Endothelial cell of umbilical vein (primary cell): ENCODE data around the gene HOXB4. TPM values are rescaled to one million over a fixed set of nuclear protein-coding genes. Genes with fewer than 3 reads are reported as not detected.
A peak's percentile ranks its signal among the peaks of the same experiment; 100 is the strongest.

ENCODE experiments used
- BruUV-seq: library from RNA; stranded (reverse); fragments of 400-500 nt; replicated peaks from 2 replicates; lab custom pipeline; 2021; lab: Mats Ljungman, UMichigan
- CTCF ChIA-PET: fragments of 300-600, 350-600 bp; sonication (Branson Sonifier 250); formaldehyde crosslinking; loops from one replicate; lab custom pipeline; 2021; ENCODE audit warnings: antibody characterized with exemption, inconsistent platforms; lab: Charles Lee
- POLR2A ChIA-PET: fragments of 300-600, 350-600 bp; sonication (Branson Sonifier 250); formaldehyde crosslinking; loops from one replicate; lab custom pipeline; 2021; ENCODE audit warnings: antibody characterized with exemption, inconsistent platforms; lab: Charles Lee
- DNase-seq: peaks from one replicate; pipeline ENCODE4 v3.0.0-alpha.2; 2011; ENCODE audit warnings: low read depth, low spot score
- FAIRE-seq: peaks from 2 replicates; lab custom pipeline; 2011; peaks lifted over from hg19 to GRCh38; lab: Jason Lieb, UNC
- H2AFZ ChIP-seq: 2 replicates; pipeline ENCODE4 v1.6.0; 2012; ENCODE audit warnings: low read depth, low read length, control low read depth, inconsistent platforms
- H3K27ac ChIP-seq: 2 replicates; pipeline ENCODE4 v1.5.1; 2011; ENCODE audit warnings: low read depth, mild to moderate bottlenecking, control low read depth, low read length, moderate library complexity; ENCODE audit not compliant: insufficient read depth
- H3K27me3 ChIP-seq, 2 experiments: 2 replicates each; pipeline versions ENCODE4 v1.6.0 to v1.6.1; 2011; ENCODE audit warnings: low read length in 2 of 2, mixed read lengths in 1 of 2; ENCODE audit not compliant: control insufficient read depth in 2 of 2, insufficient read depth in 2 of 2
- H3K36me3 ChIP-seq, 2 experiments: 2 replicates in 1 of 2; 3 replicates in 1 of 2; pipeline ENCODE4 v1.5.1; 2011; ENCODE audit warnings: low read length in 2 of 2, mild to moderate bottlenecking in 1 of 2, moderate library complexity in 1 of 2; ENCODE audit not compliant: control insufficient read depth in 2 of 2, insufficient read depth in 2 of 2; ENCODE audit errors: extremely low read depth in 1 of 2
- H3K4me1 ChIP-seq: 3 replicates; pipeline ENCODE4 v1.5.1; 2011; ENCODE audit warnings: mild to moderate bottlenecking, low read length; ENCODE audit not compliant: control insufficient read depth, insufficient read depth; ENCODE audit errors: extremely low read depth
- H3K4me2 ChIP-seq: 2 replicates; pipeline ENCODE4 v1.6.1; 2011; ENCODE audit warnings: low read length, control low read depth, mixed read lengths; ENCODE audit not compliant: insufficient read depth
- H3K4me3 ChIP-seq, 3 experiments: fragments of 200-600 bp in 1 of 3; sonication (generic), shearing (Covaris generic) in 1 of 3; replicated peaks in 1 of 3; 2 replicates each; pipeline ENCODE4 v1.5.1; 2011 to 2016; ENCODE audit warnings: control low read depth in 3 of 3, low read length in 3 of 3, mild to moderate bottlenecking in 2 of 3, inconsistent platforms in 1 of 3, low read depth in 1 of 3, moderate library complexity in 1 of 3; ENCODE audit not compliant: insufficient read depth in 1 of 3
- H3K79me2 ChIP-seq: 2 replicates; pipeline ENCODE4 v1.6.0; 2012; ENCODE audit warnings: low read length, inconsistent platforms; ENCODE audit not compliant: control insufficient read depth, insufficient read depth
- H3K9ac ChIP-seq: replicated peaks from 2 replicates; pipeline ENCODE3; 2011; ENCODE audit warnings: low read length, control low read depth; ENCODE audit not compliant: insufficient read depth; ENCODE audit errors: extremely low read depth
- H3K9me1 ChIP-seq: replicated peaks from 3 replicates; pipeline ENCODE4 v1.6.0; 2011; ENCODE audit warnings: mild to moderate bottlenecking, low read length; ENCODE audit not compliant: control insufficient read depth, insufficient read depth; ENCODE audit errors: extremely low read depth
- H3K9me3 ChIP-seq: replicated peaks from 2 replicates; pipeline ENCODE4 v1.5.1; 2012; ENCODE audit warnings: low read length, inconsistent platforms; ENCODE audit not compliant: control insufficient read depth, insufficient read depth
- H4K20me1 ChIP-seq: replicated peaks from 2 replicates; pipeline ENCODE3; 2011; ENCODE audit warnings: mild to moderate bottlenecking, low read length; ENCODE audit not compliant: control insufficient read depth, insufficient read depth; ENCODE audit errors: extremely low read depth
- CTCF ChIP-seq, 2 donors: IDR thresholded peaks; 1 replicate in 1 of 2; 2 replicates in 1 of 2; pipeline ENCODE4 v1.5.1; 2011; ENCODE audit warnings: low read length in 2 of 2, mild to moderate bottlenecking in 2 of 2, moderate library complexity in 2 of 2, control low read depth in 1 of 2, inconsistent platforms in 1 of 2, low read depth in 1 of 2; ENCODE audit not compliant: insufficient read depth in 1 of 2; ENCODE audit errors: extremely low read depth in 1 of 2
- EZH2 ChIP-seq: IDR thresholded peaks from 2 replicates; pipeline ENCODE4 v1.6.1; 2012; ENCODE audit warnings: borderline replicate concordance, low read depth, mild to moderate bottlenecking, moderate library complexity, low read length, inconsistent platforms; ENCODE audit not compliant: severe bottlenecking
- FOS ChIP-seq: IDR thresholded peaks from 2 replicates; pipeline ENCODE4 v1.6.1; 2011; ENCODE audit warnings: mild to moderate bottlenecking, low read length, moderate library complexity, borderline replicate concordance; ENCODE audit not compliant: insufficient read depth
- GATA2 ChIP-seq: IDR thresholded peaks from 2 replicates; pipeline ENCODE4 v1.7.0; 2011; ENCODE audit warnings: low read depth, mild to moderate bottlenecking, moderate library complexity, mixed read lengths, low read length; ENCODE audit not compliant: insufficient read length, insufficient read depth
- JUN ChIP-seq: IDR thresholded peaks from 2 replicates; pipeline ENCODE4 v1.6.1; 2011; ENCODE audit warnings: borderline replicate concordance, low read depth; ENCODE audit not compliant: insufficient read length, insufficient read depth
- MYC ChIP-seq: IDR thresholded peaks from one replicate; pipeline ENCODE4 v1.6.1; 2011; ENCODE audit warnings: mild to moderate bottlenecking, low read depth, low read length
- POLR2A ChIP-seq: IDR thresholded peaks from 2 replicates; pipeline ENCODE4 v1.6.1; 2012; ENCODE audit warnings: low read depth, mild to moderate bottlenecking, control low read depth, low read length
- POLR2AphosphoS5 ChIP-seq: IDR thresholded peaks from 2 replicates; pipeline ENCODE4 v1.6.1; 2012; ENCODE audit warnings: low read depth, mild to moderate bottlenecking, control low read depth, low read length, moderate library complexity; ENCODE audit not compliant: insufficient read depth
- dilution Hi-C: fragments of 300-500 bp; cut with MboI; formaldehyde crosslinking; loops from one replicate; pipeline ENCODE4 v1.15.0; 2019; ENCODE audit warnings: low sequenced_read_pairs; ENCODE audit not compliant: extremely low pct_ligation_motif_present
- intact Hi-C: fragments of 100-400 bp; cut with micrococcal nuclease; formaldehyde crosslinking; loops from one replicate; pipeline ENCODE4 v1.10.0; 2022
- polyA plus RNA-seq, 4 experiments: library from polyadenylated mRNA; depleted of rRNA in 3 of 4; stranded (reverse) in 3 of 4; unstranded in 1 of 4; fragments of >200 nt; gene quantifications; 2 replicates each; pipeline versions ENCODE4 v1.2.1 to v1.2.3, GENCODE V29; 2011 to 2012; ENCODE audit warnings: missing spikeins in 1 of 4
- total RNA-seq: library from RNA; stranded (reverse); gene quantifications from 2 replicates; pipeline ENCODE4 v1.2.3, GENCODE V29; 2021
- TF ChIP-seq, protein P1 (sequence below): IDR thresholded peaks from 2 replicates; pipeline ENCODE4 v1.6.1; 2011; ENCODE audit not compliant: insufficient read depth, insufficient read length

Gene HOXB4
- total and polyA plus RNA-seq, 2 donors (not counting 3 experiments of a cell fraction or from before 2014, with no cell fraction given), result 4.6 to 13.1 TPM

DNA sequence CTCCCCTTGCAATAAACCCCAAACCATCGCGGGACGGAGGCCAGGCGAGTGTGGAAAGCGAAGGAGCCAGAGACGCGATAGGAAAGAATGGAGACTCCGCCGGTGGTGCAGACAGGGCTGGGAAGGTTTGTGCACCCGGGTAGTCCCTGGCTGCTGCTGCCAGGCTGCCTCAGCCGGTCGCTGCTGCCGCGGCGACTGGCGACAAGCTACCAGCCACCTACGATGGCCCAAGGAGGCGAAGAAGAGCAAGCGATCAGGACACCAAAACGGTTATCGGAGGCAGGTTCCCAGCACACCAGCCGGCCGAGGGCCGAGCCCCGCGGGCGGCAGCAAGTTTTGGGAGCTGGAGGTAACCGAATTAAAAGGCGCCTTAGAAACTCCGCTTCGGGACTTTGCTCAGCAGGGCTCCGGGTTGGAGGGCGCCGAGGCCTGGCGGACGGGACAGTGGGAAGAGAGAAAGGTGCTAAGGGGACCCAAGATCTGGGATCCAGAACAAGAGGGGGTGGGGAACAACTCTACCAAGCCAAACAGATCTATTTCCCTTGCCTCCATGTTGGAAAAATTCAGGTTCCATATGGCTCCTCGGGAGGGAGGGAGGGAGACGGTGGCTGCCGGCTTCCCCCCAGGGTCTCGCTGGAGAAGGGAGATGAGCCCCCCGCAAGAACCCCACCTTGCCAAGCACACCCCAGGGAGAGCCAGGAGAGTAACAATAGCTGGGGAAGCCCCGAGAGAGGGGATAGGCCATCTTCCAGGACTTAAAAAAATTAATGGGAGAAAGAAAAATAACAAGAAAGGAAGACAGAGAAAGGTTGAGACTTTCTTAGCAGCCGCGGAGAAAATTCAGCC is 23.5 kb downstream of the HOXB4 start:
- no peak overlapping the region for H2AFZ ChIP-seq
- H3K4me2 ChIP-seq, result peak overlapping the region; percentile 32
- peaks cover 10 to 14% of the 10 kb centered on the region in 2 experiments for H3K36me3 ChIP-seq
- DNase-seq (no peak), FAIRE-seq (no peak)
- ChIA-PET CTCF (interaction anchor here (0.9 to 3.7 kb wide), 8 partner anchors 10 to 339 kb away, joined by 3 to 23 read pairs (median 4); no protein-coding TSS in a partner anchor), POLR2A (interaction anchor here (0.8 to 1.1 kb wide), 2 partner anchors 13 to 28 kb away, joined by 3 to 4 read pairs; no protein-coding TSS in a partner anchor)
- no peaks in the 10 kb centered on the region for H3K9me1 ChIP-seq
- peaks cover 58% of the 10 kb centered on the region for H3K79me2 ChIP-seq
- BruUV-seq, result no TSS peak
- no peak overlapping the region for H3K27ac ChIP-seq
- peaks cover 28% of the 10 kb centered on the region for H3K4me1 ChIP-seq
- H3K9me3 ChIP-seq, result no peaks in the 10 kb centered on the region
- dilution Hi-C loops, result no loop called here
- H3K27me3 ChIP-seq, result no peaks in the 10 kb centered on the region
- no peak overlapping the region for H3K9ac ChIP-seq
- no peak overlapping the region for H3K4me3 ChIP-seq
- intact Hi-C loops, result no loop called here
- no peaks in the 10 kb centered on the region for H4K20me1 ChIP-seq
- TF ChIP-seq JUN (no peak), GATA2 (no peak), POLR2AphosphoS5 (no peak), EZH2 (no peak), FOS (no peak), POLR2A (no peak), MYC (no peak), CTCF (IDR thresholded peaks at IDR 0.05; ENCODE audit: extremely low read depth in 1 of 2, insufficient read depth in 1 of 2, low read depth in 1 of 2, low read length in 2 of 2) (no peak)
- TF ChIP-seq, protein P1, sequence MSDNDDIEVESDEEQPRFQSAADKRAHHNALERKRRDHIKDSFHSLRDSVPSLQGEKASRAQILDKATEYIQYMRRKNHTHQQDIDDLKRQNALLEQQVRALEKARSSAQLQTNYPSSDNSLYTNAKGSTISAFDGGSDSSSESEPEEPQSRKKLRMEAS, result no peak
